22Rv1 (cell line): Measurements from ENCODE around the gene FOSL1.

Experiments
- ZFX ChIP-seq: fragments of 450-650 bp; IDR thresholded peaks from 2 replicates; pipeline ENCODE4 v1.6.1; 2017; ENCODE audit warnings: antibody characterized with exemption, borderline replicate concordance
- TF ChIP-seq, protein P1 (sequence below): fragments of 450-650 bp; IDR thresholded peaks from 2 replicates; pipeline ENCODE4 v1.5.1; 2017; ENCODE audit warnings: mild to moderate bottlenecking

DNA sequence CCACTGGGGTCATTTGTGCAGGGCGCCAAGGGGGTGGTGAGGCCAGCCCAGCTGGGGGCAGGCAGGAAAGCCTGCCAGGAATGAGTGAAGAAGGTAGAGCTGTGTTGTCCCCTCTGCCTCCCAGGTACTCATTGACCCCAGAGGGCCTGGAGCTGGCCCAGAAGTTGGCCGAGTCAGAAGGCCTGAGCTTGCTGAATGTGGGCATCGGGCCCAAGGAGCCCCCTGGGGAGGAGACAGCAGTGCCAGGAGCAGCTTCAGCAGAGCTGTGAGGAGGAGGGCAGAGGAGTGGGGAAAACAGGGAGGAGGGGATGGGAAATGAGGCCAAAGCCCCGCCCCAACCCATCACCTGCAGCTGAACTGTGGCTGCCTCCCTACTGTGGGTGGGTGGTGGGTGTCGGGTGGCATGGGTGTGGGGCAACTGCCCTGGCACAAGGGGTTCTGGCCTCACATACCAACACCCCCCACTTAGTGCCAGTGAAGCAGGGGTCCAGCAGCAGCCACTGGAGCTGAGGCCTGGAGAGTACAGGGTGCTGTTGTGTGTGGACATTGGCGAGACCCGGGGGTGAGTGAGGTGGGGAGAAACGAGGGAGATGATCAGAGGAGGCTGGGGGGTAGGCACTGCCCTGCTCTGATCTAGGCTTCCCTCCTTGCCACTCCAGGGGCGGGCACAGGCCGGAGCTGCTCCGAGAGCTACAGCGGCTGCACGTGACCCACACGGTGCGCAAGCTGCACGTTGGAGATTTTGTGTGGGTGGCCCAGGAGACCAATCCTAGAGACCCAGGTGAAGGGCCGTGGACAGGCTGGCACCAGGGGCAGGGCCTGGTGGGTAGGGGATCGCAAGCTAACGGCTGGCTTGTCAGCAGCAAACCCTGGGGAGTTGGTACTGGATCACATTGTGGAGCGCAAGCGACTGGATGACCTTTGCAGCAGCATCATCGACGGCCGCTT, 37.0 kb downstream of the FOSL1 start:
- TF ChIP-seq, protein P1, sequence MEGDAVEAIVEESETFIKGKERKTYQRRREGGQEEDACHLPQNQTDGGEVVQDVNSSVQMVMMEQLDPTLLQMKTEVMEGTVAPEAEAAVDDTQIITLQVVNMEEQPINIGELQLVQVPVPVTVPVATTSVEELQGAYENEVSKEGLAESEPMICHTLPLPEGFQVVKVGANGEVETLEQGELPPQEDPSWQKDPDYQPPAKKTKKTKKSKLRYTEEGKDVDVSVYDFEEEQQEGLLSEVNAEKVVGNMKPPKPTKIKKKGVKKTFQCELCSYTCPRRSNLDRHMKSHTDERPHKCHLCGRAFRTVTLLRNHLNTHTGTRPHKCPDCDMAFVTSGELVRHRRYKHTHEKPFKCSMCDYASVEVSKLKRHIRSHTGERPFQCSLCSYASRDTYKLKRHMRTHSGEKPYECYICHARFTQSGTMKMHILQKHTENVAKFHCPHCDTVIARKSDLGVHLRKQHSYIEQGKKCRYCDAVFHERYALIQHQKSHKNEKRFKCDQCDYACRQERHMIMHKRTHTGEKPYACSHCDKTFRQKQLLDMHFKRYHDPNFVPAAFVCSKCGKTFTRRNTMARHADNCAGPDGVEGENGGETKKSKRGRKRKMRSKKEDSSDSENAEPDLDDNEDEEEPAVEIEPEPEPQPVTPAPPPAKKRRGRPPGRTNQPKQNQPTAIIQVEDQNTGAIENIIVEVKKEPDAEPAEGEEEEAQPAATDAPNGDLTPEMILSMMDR = no peak
- no peak for TF ChIP-seq ZFX
